Epithelial cell of proximal tubule (primary cell): ENCODE measurements around the gene TACC2. TPM values are rescaled to one million over a fixed set of nuclear protein-coding genes. Genes with fewer than 3 reads are reported as not detected.
"Not testable (repeated sequence)": the region's sequence is repeated elsewhere in the genome, so short reads cannot be mapped to it uniquely, and the experiment has no call there.

Experiments
- DNase-seq: peaks from one replicate; pipeline ENCODE4 v3.0.0-alpha.2; 2011; ENCODE audit warnings: low read depth
- H3K4me3 ChIP-seq: 2 replicates; pipeline ENCODE4 v1.5.1; 2011; ENCODE audit warnings: low read depth, mild to moderate bottlenecking, low read length
- CTCF ChIP-seq: conservative IDR thresholded peaks from 2 replicates; pipeline ENCODE4 v1.5.1; 2012; ENCODE audit warnings: low read depth, mild to moderate bottlenecking, low read length
- total RNA-seq: library from RNA; depleted of rRNA; stranded (reverse); fragments of >200 nt; gene quantifications from 2 replicates; pipeline ENCODE4 v1.2.3, GENCODE V29; 2015

The TACC2 gene
- total RNA-seq, 1 donor from 2014 or later: 23.9 TPM

GRCh38 chr10:122093076-122093475 lies 104.1 kb downstream of the TACC2 start:
- no peak overlapping the region for H3K4me3 ChIP-seq
- TF ChIP-seq CTCF: no peak
- no peak for DNase-seq

GRCh38 chr10:122096181-122096580 lies 107.2 kb downstream of the TACC2 start:
- not testable (repeated sequence) for H3K4me3 ChIP-seq, DNase-seq

GRCh38 chr10:122096705-122097104 lies 107.7 kb downstream of the TACC2 start:
- TF ChIP-seq CTCF: no peak
- no peak overlapping the region for H3K4me3 ChIP-seq
- DNase-seq: no peak

GRCh38 chr10:122097935-122098334 lies 109.0 kb downstream of the TACC2 start:
- no peak for DNase-seq
- TF ChIP-seq CTCF: no peak
- H3K4me3 ChIP-seq: no peak overlapping the region

GRCh38 chr10:122098924-122099323 lies 110.0 kb downstream of the TACC2 start:
- H3K4me3 ChIP-seq: no peak overlapping the region
- DNase-seq: no peak
- TF ChIP-seq CTCF: no peak

GRCh38 chr10:122099562-122099961 lies 110.6 kb downstream of the TACC2 start:
- H3K4me3 ChIP-seq: no peak overlapping the region
- no peak for DNase-seq
- no peak for TF ChIP-seq CTCF

- TF ChIP-seq CTCF: no peak
- no peak overlapping the region for H3K4me3 ChIP-seq
- no peak for DNase-seq
These were observed 113.3 kb downstream of the TACC2 start for GRCh38 chr10:122102146-122102868.
